ENCODE measurements around the gene HRH2.

HRH2 gene

DNA sequence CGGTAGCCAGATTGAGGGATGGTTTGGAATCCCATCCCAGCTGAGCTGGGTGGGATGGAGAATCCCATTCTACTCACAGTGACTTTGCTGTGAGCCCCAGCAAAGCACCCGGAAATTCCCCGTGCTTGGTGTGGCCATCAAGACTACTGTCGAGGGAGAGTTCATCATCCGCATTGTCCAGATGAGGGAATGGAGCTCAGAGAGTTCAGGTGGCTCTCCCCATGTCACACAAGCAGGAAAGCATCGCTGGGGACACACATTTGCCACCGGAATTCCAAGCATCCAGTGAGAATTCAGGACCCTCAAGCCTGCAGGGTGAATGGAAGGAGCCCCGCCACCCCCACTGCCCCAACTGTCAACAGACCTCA lies 54.4 kb downstream of the HRH2 start:
- DNase-seq (ENCODE audit: low read depth in 2 of 2), result no peak
- TF ChIP-seq, protein P1, sequence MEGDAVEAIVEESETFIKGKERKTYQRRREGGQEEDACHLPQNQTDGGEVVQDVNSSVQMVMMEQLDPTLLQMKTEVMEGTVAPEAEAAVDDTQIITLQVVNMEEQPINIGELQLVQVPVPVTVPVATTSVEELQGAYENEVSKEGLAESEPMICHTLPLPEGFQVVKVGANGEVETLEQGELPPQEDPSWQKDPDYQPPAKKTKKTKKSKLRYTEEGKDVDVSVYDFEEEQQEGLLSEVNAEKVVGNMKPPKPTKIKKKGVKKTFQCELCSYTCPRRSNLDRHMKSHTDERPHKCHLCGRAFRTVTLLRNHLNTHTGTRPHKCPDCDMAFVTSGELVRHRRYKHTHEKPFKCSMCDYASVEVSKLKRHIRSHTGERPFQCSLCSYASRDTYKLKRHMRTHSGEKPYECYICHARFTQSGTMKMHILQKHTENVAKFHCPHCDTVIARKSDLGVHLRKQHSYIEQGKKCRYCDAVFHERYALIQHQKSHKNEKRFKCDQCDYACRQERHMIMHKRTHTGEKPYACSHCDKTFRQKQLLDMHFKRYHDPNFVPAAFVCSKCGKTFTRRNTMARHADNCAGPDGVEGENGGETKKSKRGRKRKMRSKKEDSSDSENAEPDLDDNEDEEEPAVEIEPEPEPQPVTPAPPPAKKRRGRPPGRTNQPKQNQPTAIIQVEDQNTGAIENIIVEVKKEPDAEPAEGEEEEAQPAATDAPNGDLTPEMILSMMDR (IDR thresholded peaks at IDR 0.05; ENCODE audit: low read depth, low read length), result no peak
- H3K4me3 ChIP-seq (replicated peaks in 1 of 2; ENCODE audit: low read depth in 2 of 2, low read length in 2 of 2), result no peak overlapping the region

DNA sequence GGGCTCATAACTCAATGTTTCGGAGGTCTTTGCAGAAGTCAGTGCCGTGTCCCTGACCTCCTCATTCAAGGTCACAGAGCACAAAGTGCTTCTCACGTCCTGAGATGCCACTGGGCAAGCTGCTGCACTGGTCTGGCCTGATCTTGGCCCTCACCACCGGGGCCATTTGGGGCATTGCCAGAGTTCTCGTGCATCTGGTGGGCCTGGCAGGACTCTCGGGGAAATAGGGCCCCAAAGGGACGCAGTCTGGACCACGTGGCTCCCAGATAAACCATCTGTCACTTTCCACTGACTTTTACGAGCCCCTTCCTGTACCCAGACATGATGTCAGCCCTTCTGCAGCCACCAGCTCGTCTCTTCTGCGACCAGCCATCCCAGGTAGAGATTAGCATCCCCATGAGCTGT lies 54.8 kb downstream of the HRH2 start:
- TF ChIP-seq, protein P1 (IDR thresholded peaks at IDR 0.05; ENCODE audit: low read depth, low read length), result no peak
- H3K4me3 ChIP-seq (replicated peaks in 1 of 2; ENCODE audit: low read depth in 2 of 2, low read length in 2 of 2), result no peak overlapping the region
- no peak for DNase-seq (ENCODE audit: low read depth in 2 of 2)

DNA sequence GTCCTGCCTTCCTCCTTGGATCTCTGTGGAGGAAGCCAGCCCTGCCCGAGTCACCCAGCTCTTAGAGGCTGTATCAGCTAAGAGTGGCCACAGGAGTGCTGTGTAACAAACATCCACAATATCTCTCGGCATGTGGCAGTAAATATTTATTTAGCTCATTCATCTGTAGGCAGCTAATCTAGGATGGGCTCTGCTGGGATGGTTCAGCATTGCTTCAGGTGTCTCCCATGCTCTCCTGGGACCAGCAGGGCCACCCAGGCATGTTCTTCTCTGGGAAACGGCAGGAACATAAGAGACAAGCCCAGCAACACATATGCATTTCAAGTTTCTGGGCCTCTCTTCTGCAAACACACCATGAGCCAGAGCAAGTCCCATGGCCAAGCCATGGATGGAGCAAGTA lies 56.1 kb downstream of the HRH2 start:
- no peak overlapping the region for H3K4me3 ChIP-seq (replicated peaks in 1 of 2; ENCODE audit: low read depth in 2 of 2, low read length in 2 of 2)
- DNase-seq (ENCODE audit: low read depth in 2 of 2), result no peak
- TF ChIP-seq, protein P1 (IDR thresholded peaks at IDR 0.05; ENCODE audit: low read depth, low read length), result no peak

DNA sequence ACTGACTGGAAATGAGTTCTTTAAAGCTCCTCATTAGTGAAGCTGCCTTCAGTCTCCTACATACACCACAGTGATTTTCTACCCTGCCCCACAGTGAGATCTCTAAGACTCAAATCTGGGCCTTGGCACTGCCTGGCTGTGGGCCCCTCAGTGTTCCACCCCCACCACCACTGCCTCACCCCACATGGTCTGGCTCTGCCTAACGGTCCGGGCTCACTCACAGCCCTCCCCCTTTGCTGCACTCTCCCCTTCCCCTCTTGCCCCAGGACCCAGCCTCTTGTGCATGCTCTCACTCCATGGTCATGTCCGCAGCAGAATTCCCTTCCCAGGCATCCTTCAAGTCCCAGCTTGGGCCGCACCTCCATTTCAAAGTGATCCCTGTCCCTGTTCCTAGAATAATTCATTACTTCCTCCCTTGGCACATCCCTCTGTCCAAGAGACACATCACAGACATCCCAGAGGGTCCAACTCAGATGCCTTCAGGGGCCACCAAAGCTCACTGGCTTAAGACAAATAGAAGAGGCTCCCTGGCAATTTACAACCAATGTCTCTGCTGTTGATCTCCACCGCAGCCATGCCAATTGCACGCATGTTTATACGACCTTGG lies 56.7 kb downstream of the HRH2 start:
- no peak overlapping the region for H3K4me3 ChIP-seq (replicated peaks in 1 of 2; ENCODE audit: low read depth in 2 of 2, low read length in 2 of 2)
- TF ChIP-seq, protein P1 (IDR thresholded peaks at IDR 0.05; ENCODE audit: low read depth, low read length), result no peak
- no peak for DNase-seq (ENCODE audit: low read depth in 2 of 2)

DNA sequence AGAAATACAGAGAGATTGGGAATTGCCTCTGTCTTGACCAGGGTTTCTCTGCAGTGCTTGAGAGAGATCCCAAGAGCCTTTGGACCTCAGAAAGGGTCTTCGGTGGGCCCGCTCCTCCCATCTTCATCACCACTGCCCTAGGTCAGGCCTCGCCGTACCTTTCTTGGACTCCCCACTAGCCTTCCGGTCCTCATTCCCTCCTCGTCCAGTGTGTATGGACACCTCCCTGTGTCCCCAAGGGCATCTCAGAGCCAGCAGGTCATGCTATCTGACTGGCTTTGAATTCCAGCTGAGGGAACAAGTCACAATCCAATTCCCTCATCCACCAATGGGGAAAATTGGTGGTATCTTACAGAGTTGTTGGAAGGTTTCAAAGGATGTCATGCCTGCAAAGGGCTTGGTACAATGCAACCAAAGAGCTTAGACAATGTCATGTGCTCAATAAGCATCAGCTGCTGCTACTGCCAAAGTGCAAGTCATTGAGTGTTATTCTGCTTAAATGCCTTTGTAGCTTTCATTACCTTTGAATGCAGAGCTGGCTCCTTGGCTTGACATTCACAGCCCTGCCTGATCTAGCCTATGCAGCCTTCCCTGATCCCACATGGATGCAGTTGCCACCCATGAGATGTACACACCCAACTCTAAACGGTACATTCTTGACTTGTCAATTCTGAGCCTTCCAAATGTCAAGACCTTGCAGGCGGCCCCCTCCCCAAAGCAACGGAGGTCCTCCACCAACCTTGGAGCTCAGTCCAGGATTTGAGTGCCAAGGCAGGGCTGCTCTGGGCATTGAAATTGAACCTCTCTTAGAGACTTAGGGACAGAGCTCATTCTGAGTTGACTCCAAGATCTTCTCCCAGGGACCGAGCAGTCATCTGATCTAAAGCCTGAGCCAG lies 58.0 kb downstream of the HRH2 start:
- no peak overlapping the region for H3K4me3 ChIP-seq (replicated peaks in 1 of 2; ENCODE audit: low read depth in 2 of 2, low read length in 2 of 2)
- DNase-seq (ENCODE audit: low read depth in 2 of 2), result no peak
- TF ChIP-seq, protein P1 (IDR thresholded peaks at IDR 0.05; ENCODE audit: low read depth, low read length), result no peak

DNA sequence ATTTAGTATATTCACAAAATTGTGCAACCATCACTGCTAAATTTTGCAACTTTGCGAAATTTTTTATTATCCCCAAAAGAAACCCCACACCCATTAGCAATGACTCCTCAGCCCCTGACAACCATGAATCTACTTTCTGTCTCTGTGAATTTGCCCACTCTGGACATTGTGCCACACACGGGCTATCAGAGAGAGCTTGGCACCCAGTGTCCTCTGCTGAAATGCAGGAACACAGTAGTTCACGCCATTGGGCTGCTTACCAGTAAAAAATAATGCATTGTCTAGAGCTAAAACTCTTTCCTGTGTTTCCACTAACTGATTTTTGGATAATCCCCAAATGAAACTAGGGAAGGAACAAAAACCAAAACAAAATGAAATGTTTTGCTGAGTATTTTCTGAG lies 60.0 kb downstream of the HRH2 start:
- TF ChIP-seq, protein P1 (IDR thresholded peaks at IDR 0.05; ENCODE audit: low read depth, low read length), result no peak
- no peak overlapping the region for H3K4me3 ChIP-seq (replicated peaks in 1 of 2; ENCODE audit: low read depth in 2 of 2, low read length in 2 of 2)
- DNase-seq (ENCODE audit: low read depth in 2 of 2), result no peak
